SK-N-SH (cell line): ENCODE data around the gene PHACTR2. TPM values are rescaled to one million over a fixed set of nuclear protein-coding genes. Genes with fewer than 3 reads are reported as not detected.
"Not testable (repeated sequence)": the region's sequence is repeated elsewhere in the genome, so short reads cannot be mapped to it uniquely, and the experiment has no call there.

ENCODE experiments used
- CTCF ChIA-PET: fragments of 300-600, 350-600 bp; formaldehyde crosslinking; extraction: SDS; loops from one replicate; lab custom pipeline; 2021; lab: Yijun Ruan, JAX
- POLR2A ChIA-PET: fragments of 350-600 bp; sonication (Branson Sonifier 250); formaldehyde crosslinking; extraction: SDS; loops from one replicate; lab custom pipeline; 2020; ENCODE audit warnings: antibody characterized with exemption, inconsistent platforms; lab: Yijun Ruan, JAX
- DNase-seq: peaks from one replicate; pipeline ENCODE4 v3.0.0; 2012
- H2AFZ ChIP-seq: fragments of 200-600 bp; sonication (generic); 2 replicates; pipeline ENCODE4 v1.8.1; 2016; ENCODE audit warnings: antibody characterized with exemption, mild to moderate bottlenecking, low read depth
- H3F3A ChIP-seq: fragments of 200-600 bp; sonication (generic); replicated peaks from 2 replicates; pipeline ENCODE3; 2016; ENCODE audit warnings: antibody characterized with exemption, mild to moderate bottlenecking; ENCODE audit not compliant: insufficient read depth
- H3K27ac ChIP-seq, 2 experiments: fragments of 200-500 bp in 1 of 2; fragments of 200-600 bp in 1 of 2; sonication (Bioruptor generic) in 1 of 2; sonication (generic), shearing (Covaris generic) in 1 of 2; 2 replicates each; pipeline versions ENCODE4 v1.5.1 to v1.6.1; 2014 to 2016; ENCODE audit warnings: low read depth in 2 of 2, inconsistent platforms in 1 of 2, low read length in 1 of 2, mild to moderate bottlenecking in 1 of 2, mixed read lengths in 1 of 2
- H3K27me3 ChIP-seq: fragments of 200-600 bp; sonication (generic), shearing (Covaris generic); 2 replicates; pipeline ENCODE4 v1.6.1; 2016; ENCODE audit warnings: mixed run types; ENCODE audit not compliant: insufficient read depth
- H3K36me3 ChIP-seq, 2 experiments: fragments of 200-500 bp in 1 of 2; fragments of 200-600 bp in 1 of 2; sonication (Bioruptor generic) in 1 of 2; sonication (generic) in 1 of 2; replicated peaks in 1 of 2; 2 replicates each; pipeline versions ENCODE3 to v1.5.1; 2014 to 2016; ENCODE audit warnings: low read length in 1 of 2, mild to moderate bottlenecking in 1 of 2; ENCODE audit not compliant: insufficient read depth in 2 of 2, control insufficient read depth in 1 of 2
- H3K4me1 ChIP-seq, 2 experiments: fragments of 200-500 bp in 1 of 2; fragments of 200-600 bp in 1 of 2; sonication (Bioruptor generic) in 1 of 2; sonication (generic), shearing (Covaris generic) in 1 of 2; 2 replicates each; pipeline versions ENCODE4 v1.5.1 to v1.6.1; 2014 to 2016; ENCODE audit warnings: low read depth in 1 of 2, low read length in 1 of 2, mixed run types in 1 of 2; ENCODE audit not compliant: insufficient read depth in 2 of 2, control insufficient read depth in 1 of 2
- H3K4me2 ChIP-seq: fragments of 200-600 bp; sonication (generic), shearing (Covaris generic); 2 replicates; pipeline ENCODE4 v1.6.1; 2017; ENCODE audit warnings: mixed run types
- H3K4me3 ChIP-seq, 2 experiments: fragments of 200-500 bp in 1 of 2; fragments of 200-600 bp in 1 of 2; sonication (Bioruptor generic) in 1 of 2; sonication (generic), shearing (Covaris generic) in 1 of 2; 2 replicates each; pipeline versions ENCODE4 v1.5.1 to v1.8.1; 2014 to 2016; ENCODE audit warnings: low read depth in 2 of 2, inconsistent platforms in 1 of 2, low read length in 1 of 2, mild to moderate bottlenecking in 1 of 2, mixed read lengths in 1 of 2, moderate library complexity in 1 of 2
- H3K79me2 ChIP-seq: fragments of 200-600 bp; sonication (generic); 2 replicates; pipeline ENCODE4 v1.8.1; 2017; ENCODE audit warnings: mild to moderate bottlenecking; ENCODE audit not compliant: insufficient read depth
- H3K9ac ChIP-seq: fragments of 200-600 bp; sonication (generic); 2 replicates; pipeline ENCODE4 v1.6.1; 2017; ENCODE audit warnings: mixed run types
- H3K9me2 ChIP-seq: fragments of 200-600 bp; sonication (generic); 2 replicates; pipeline ENCODE4 v1.6.1; 2017; ENCODE audit warnings: mixed run types
- H3K9me3 ChIP-seq: fragments of 200-600 bp; sonication (generic); 2 replicates; pipeline ENCODE4 v1.6.1; 2017; ENCODE audit warnings: mixed run types, mild to moderate bottlenecking, moderate library complexity
- H4K20me1 ChIP-seq: fragments of 200-600 bp; sonication (generic); 2 replicates; pipeline ENCODE4 v1.6.1; 2017; ENCODE audit warnings: mild to moderate bottlenecking, mixed run types; ENCODE audit not compliant: insufficient read depth
- CHD2 ChIP-seq: fragments of 150-350 bp; IDR thresholded peaks from 2 replicates; pipeline ENCODE4 v1.6.1; 2018; ENCODE audit warnings: low read length; ENCODE audit not compliant: partially characterized antibody
- ELF1 ChIP-seq: IDR thresholded peaks from 2 replicates; pipeline ENCODE4 v1.4.0; 2012
- FOXJ3 ChIP-seq: sonication (generic); formaldehyde crosslinking; IDR thresholded peaks from 2 replicates; pipeline ENCODE4 v1.5.1; 2020; ENCODE audit warnings: mild to moderate bottlenecking, missing genetic modification reagents
- FOXM1 ChIP-seq: IDR thresholded peaks from 2 replicates; pipeline ENCODE4 v1.4.0; 2012; ENCODE audit warnings: low read depth, mild to moderate bottlenecking
- GABPA ChIP-seq: IDR thresholded peaks from 2 replicates; pipeline ENCODE4 v1.4.0; 2012; ENCODE audit warnings: low read depth, mild to moderate bottlenecking
- JUND ChIP-seq: IDR thresholded peaks from 2 replicates; pipeline ENCODE4 v1.4.0; 2012
- MEF2A ChIP-seq: IDR thresholded peaks from 2 replicates; pipeline ENCODE4 v1.4.0; 2012; ENCODE audit warnings: low read depth, borderline replicate concordance
- MXI1 ChIP-seq: IDR thresholded peaks from 2 replicates; pipeline ENCODE4 v1.6.1; 2012; ENCODE audit warnings: mild to moderate bottlenecking, low read depth, low read length, improper control_type of control experiment
- PBX3 ChIP-seq: IDR thresholded peaks from 2 replicates; pipeline ENCODE4; 2012
- POLR2AphosphoS5 ChIP-seq: IDR thresholded peaks from 2 replicates; pipeline ENCODE4 v1.6.1; 2012; ENCODE audit warnings: low read depth, low read length
- RCOR1 ChIP-seq: fragments of 150-350 bp; IDR thresholded peaks from 2 replicates; pipeline ENCODE4 v1.6.1; 2017; ENCODE audit warnings: antibody characterized with exemption, low read length
- REST ChIP-seq: IDR thresholded peaks from 2 replicates; pipeline ENCODE4 v1.6.1; 2012; ENCODE audit warnings: mild to moderate bottlenecking, low read depth, low read length, moderate library complexity
- RXRA ChIP-seq: IDR thresholded peaks from 2 replicates; pipeline ENCODE4 v1.4.0; 2012; ENCODE audit warnings: low read depth, mild to moderate bottlenecking, borderline replicate concordance
- SIN3A ChIP-seq: IDR thresholded peaks from 2 replicates; pipeline ENCODE4 v1.6.1; 2012; ENCODE audit warnings: low read depth, mild to moderate bottlenecking, low read length, moderate library complexity, borderline replicate concordance
- SMC3 ChIP-seq: IDR thresholded peaks from 2 replicates; pipeline ENCODE4 v1.6.1; 2012; ENCODE audit warnings: low read depth, low read length, improper control_type of control experiment
- TCF12 ChIP-seq: IDR thresholded peaks from 2 replicates; pipeline ENCODE4 v1.4.0; 2012
- USF1 ChIP-seq: IDR thresholded peaks from 2 replicates; pipeline ENCODE4 v1.4.0; 2012; ENCODE audit warnings: low read depth, borderline replicate concordance
- USF2 ChIP-seq: fragments of 150-350 bp; IDR thresholded peaks from 2 replicates; pipeline ENCODE4 v1.6.1; 2017; ENCODE audit warnings: antibody characterized with exemption, low read length, low read depth, borderline replicate concordance
- YY1 ChIP-seq: IDR thresholded peaks from 2 replicates; pipeline ENCODE4 v1.4.0; 2012; ENCODE audit warnings: low read depth, mild to moderate bottlenecking
- WGBS: methylation state at CpG from one replicate; pipeline ENCODE4 v1.1.6; 2017; ENCODE audit warnings: low lambda C conversion rate; 5-methylcytosine and 5-hydroxymethylcytosine counted together
- polyA plus RNA-seq, 3 experiments: library from polyadenylated mRNA; depleted of rRNA; stranded (reverse); fragments of >200 nt; gene quantifications; 2 replicates each; pipeline ENCODE4 v1.2.3, GENCODE V29; 2012

The PHACTR2 gene
- polyA plus RNA-seq, 1 of the 3 experiments (the other 2 are of a cell fraction): 5.0 TPM

- Histone ChIP-seq H2AFZ (no peak overlapping the region), H3K9ac (no peak overlapping the region), H3K9me3 (no peaks in the 10 kb centered on the region), H3K4me3 (no peak overlapping the region), H3K4me1 (peaks cover 0 to 3% of the 10 kb centered on the region in 2 experiments; a peak in 2 of 4 replicates), H3K79me2 (peaks cover 63% of the 10 kb centered on the region), H3K4me2 (no peak overlapping the region), H3K27me3 (no peaks in the 10 kb centered on the region), H3K36me3 (peaks cover 50 to 55% of the 10 kb centered on the region in 2 experiments), H4K20me1 (no peaks in the 10 kb centered on the region), H3F3A (no peaks in the 10 kb centered on the region), H3K9me2 (no peaks in the 10 kb centered on the region), H3K27ac (no peak overlapping the region)
- ChIA-PET CTCF (no interaction called here), POLR2A (no interaction called here)
- WGBS: 93% methylated on average over 5 of the region's 5 CpGs
- TF ChIP-seq YY1 (no peak), REST (no peak), SMC3 (no peak), ELF1 (no peak), RXRA (no peak), MXI1 (no peak), MEF2A (no peak), POLR2AphosphoS5 (no peak), TCF12 (no peak), RCOR1 (no peak), JUND (no peak), SIN3A (no peak), FOXM1 (no peak), GABPA (no peak), USF1 (no peak), CHD2 (no peak), PBX3 (no peak), FOXJ3 (CRISPR knock-in tag) (no peak), USF2 (no peak)
- DNase-seq: no peak
Observed at GRCh38 chr6:143845033-143845432, 167.3 kb downstream of the PHACTR2 start.

GRCh38 chr6:143851706-143852105 lies 173.9 kb downstream of the PHACTR2 start:
- H3K9ac ChIP-seq, H3K27me3 ChIP-seq, H3K9me3 ChIP-seq, H3F3A ChIP-seq, H3K4me2 ChIP-seq, H2AFZ ChIP-seq, H3K9me2 ChIP-seq, H4K20me1 ChIP-seq, H3K4me1 ChIP-seq, CTCF ChIA-PET, H3K27ac ChIP-seq, POLR2A ChIA-PET, H3K4me3 ChIP-seq, DNase-seq: not testable (repeated sequence)
- 97% methylated on average over 3 of the region's 3 CpGs for WGBS
- Histone ChIP-seq H3K36me3 (peaks cover 54 to 84% of the 10 kb centered on the region in 2 experiments), H3K79me2 (peaks cover 89% of the 10 kb centered on the region)

GRCh38 chr6:143855057-143855456 lies 177.3 kb downstream of the PHACTR2 start:
- H3K9me3 ChIP-seq, H3K9me2 ChIP-seq, CTCF ChIA-PET, H3K4me3 ChIP-seq, DNase-seq, H3K27me3 ChIP-seq, H3K9ac ChIP-seq, H4K20me1 ChIP-seq, H3K4me2 ChIP-seq, POLR2A ChIA-PET, H3K27ac ChIP-seq, H3F3A ChIP-seq, H2AFZ ChIP-seq, H3K4me1 ChIP-seq: not testable (repeated sequence)
- peaks cover 54 to 90% of the 10 kb centered on the region in 2 experiments for H3K36me3 ChIP-seq
- 100% methylated on average over 1 of the region's 1 CpG for WGBS
- H3K79me2 ChIP-seq: peaks cover 63% of the 10 kb centered on the region
